Measurements from ENCODE around the gene TMEM245. TPM values are rescaled to one million over a fixed set of nuclear protein-coding genes. Genes with fewer than 3 reads are reported as not detected.

The TMEM245 gene
- 23.7 and 30.8 TPM in 2 replicates for total RNA-seq (2014; rRNA removed)
- Bru-seq, nascent RNA = percentile 82 among the genes with signal in this experiment
- percentile 76 among the genes with signal in this experiment for BruChase-seq, experiment 1, labeled RNA remaining after a 6-hour chase
- BruChase-seq, experiment 2, labeled RNA remaining after a 2-hour chase = percentile 79 among the genes with signal in this experiment
- long read RNA-seq, transcript TMEM245-202 (12 exons, 1,973 nt) = major isoform, 15 of 223 reads
- long read RNA-seq, partial matches to known transcripts = 21 of 223 reads
- long read RNA-seq, other reads (novel, unspliced or antisense) = 187 of 223 reads

- H3K9me3 ChIP-seq (ENCODE audit: low read length) = no peaks in the 10 kb centered on the region
- H3K4me3 ChIP-seq (ENCODE audit: low read length) = peak within 1 kb of the TSS; percentile 96
- peaks cover 20% of the 10 kb centered on the region for H3K4me1 ChIP-seq (ENCODE audit: insufficient read depth, low read length)
- ATAC-seq (peak; percentile 90), DNase-seq (peak; percentile 94)
- peak within 1 kb of the TSS; percentile 77 for H3K27ac ChIP-seq (ENCODE audit: low read length)
- no peaks in the 10 kb centered on the region for H3K27me3 ChIP-seq (ENCODE audit: low read length)
- H3K79me2 ChIP-seq (ENCODE audit: low read length) = peaks cover 51% of the 10 kb centered on the region
- BruUV-seq (replicated peaks) = no TSS peak
- CTCF ChIA-PET = interaction anchor here (0.6 kb wide), 1 partner anchor 107 kb away, joined by 3 read pairs; no protein-coding TSS in a partner anchor
- peaks cover 20% of the 10 kb centered on the region for H4K20me1 ChIP-seq (ENCODE audit: low read length)
- intact Hi-C loops (cut with micrococcal nuclease) = loop anchor here (2.0 to 10.0 kb wide), 4 partner anchors 21 to 133 kb away; partner anchors contain the start of gene CTNNAL1
- POLR2A ChIA-PET (ENCODE audit: unreplicated experiment) = no interaction called here
- peak within 1 kb of the TSS; percentile 99 for H3K4me2 ChIP-seq (ENCODE audit: low read length)
- no peaks in the 10 kb centered on the region for H3K9me2 ChIP-seq (replicated peaks; ENCODE audit: low read length)
- no peaks in the 10 kb centered on the region for H3F3A ChIP-seq (ENCODE audit: low read length, unreplicated experiment)
- H3K36me3 ChIP-seq (ENCODE audit: low read depth, low read length) = no peaks in the 10 kb centered on the region
- TF ChIP-seq CTCF (conservative IDR thresholded peaks at IDR 0.05; ENCODE audit: low read depth, low read length) (no peak), EZH2 (IDR thresholded peaks at IDR 0.05; ENCODE audit: low read length, unreplicated experiment) (no peak), EZH2phosphoT487 (IDR thresholded peaks at IDR 0.05; ENCODE audit: borderline replicate concordance, low read length) (no peak)
- peak within 1 kb of the TSS; percentile 82 for H2AFZ ChIP-seq (ENCODE audit: low read length)
- peak within 1 kb of the TSS; percentile 91 for H3K9ac ChIP-seq (ENCODE audit: low read length)
Measured at GRCh38 chr9:109119439-109120203, at the start of gene TMEM245. Gene TMEM245, minus strand, starts transcription at chr9:109119947. Its CDS starts 34 bp downstream, at chr9:109119913.

GRCh38 chr9:109168170-109168569 lies 48.4 kb upstream of the TMEM245 start:
- H3K9ac ChIP-seq (ENCODE audit: low read length) = no peak overlapping the region
- no peaks in the 10 kb centered on the region for H3F3A ChIP-seq (ENCODE audit: low read length, unreplicated experiment)
- ChIA-PET CTCF (no interaction called here), POLR2A (ENCODE audit: unreplicated experiment) (no interaction called here)
- H3K4me1 ChIP-seq (ENCODE audit: insufficient read depth, low read length) = no peaks in the 10 kb centered on the region
- no peak for ATAC-seq
- no peaks in the 10 kb centered on the region for H3K79me2 ChIP-seq (ENCODE audit: low read length)
- no peaks in the 10 kb centered on the region for H3K9me2 ChIP-seq (replicated peaks; ENCODE audit: low read length)
- H3K27ac ChIP-seq (ENCODE audit: low read length) = no peak overlapping the region
- H3K9me3 ChIP-seq (ENCODE audit: low read length) = no peaks in the 10 kb centered on the region
- H3K36me3 ChIP-seq (ENCODE audit: low read depth, low read length) = no peaks in the 10 kb centered on the region
- TF ChIP-seq EZH2phosphoT487 (IDR thresholded peaks at IDR 0.05; ENCODE audit: borderline replicate concordance, low read length) (no peak), CTCF (conservative IDR thresholded peaks at IDR 0.05; ENCODE audit: low read depth, low read length) (no peak), EZH2 (IDR thresholded peaks at IDR 0.05; ENCODE audit: low read length, unreplicated experiment) (no peak)
- no TSS peak for BruUV-seq (replicated peaks)
- H3K4me2 ChIP-seq (ENCODE audit: low read length) = no peak overlapping the region
- DNase-seq = no peak
- H3K27me3 ChIP-seq (ENCODE audit: low read length) = no peaks in the 10 kb centered on the region
- H3K4me3 ChIP-seq (ENCODE audit: low read length) = no peak overlapping the region
- H4K20me1 ChIP-seq (ENCODE audit: low read length) = no peaks in the 10 kb centered on the region
- intact Hi-C loops (cut with micrococcal nuclease) = no loop called here
- H2AFZ ChIP-seq (ENCODE audit: low read length) = no peak overlapping the region

Data from PC-3 (cell line).